Measurements from ENCODE around the gene SNTB2. TPM values are rescaled to one million over a fixed set of nuclear protein-coding genes. Genes with fewer than 3 reads are reported as not detected.

The SNTB2 gene
- total and polyA plus RNA-seq, 2 of the 13 experiments (the other 11 are each of a cell fraction or from before 2014, with no cell fraction given): 11.5 to 19.2 TPM

DNA sequence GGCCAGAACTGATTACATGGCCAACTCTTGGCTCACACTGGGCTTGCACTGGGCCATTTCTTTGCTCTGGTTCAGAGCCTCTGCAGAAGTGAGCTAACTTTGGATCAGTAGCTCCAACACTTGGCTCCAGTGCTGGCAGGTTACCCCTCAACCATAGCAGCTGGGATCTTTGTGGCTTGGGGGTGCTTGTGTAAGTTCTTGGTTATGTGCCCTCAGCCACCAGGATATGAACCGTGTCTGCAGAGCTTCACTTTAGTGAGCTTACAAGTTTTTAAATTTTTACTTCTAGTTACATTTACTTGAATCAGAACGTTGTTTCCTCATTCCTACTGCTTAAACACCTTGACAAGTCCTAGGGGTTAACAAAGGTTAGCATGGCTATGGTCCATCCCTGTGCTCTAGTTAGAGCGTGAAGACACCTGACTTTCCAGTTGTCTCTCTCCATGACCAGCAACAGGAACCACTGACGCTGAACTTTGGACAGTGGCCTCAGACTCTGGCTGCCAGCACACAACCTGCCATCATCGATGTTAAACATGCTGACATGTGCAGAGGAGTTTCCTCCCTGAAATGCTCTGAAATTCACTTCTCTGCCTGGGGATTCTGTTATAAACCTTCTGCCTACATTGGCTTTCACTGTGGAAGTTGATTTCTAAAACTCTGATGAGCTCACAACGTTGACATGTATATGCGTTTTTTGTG is 139.4 kb downstream of the SNTB2 start (continued):
- TF ChIP-seq, protein P1, sequence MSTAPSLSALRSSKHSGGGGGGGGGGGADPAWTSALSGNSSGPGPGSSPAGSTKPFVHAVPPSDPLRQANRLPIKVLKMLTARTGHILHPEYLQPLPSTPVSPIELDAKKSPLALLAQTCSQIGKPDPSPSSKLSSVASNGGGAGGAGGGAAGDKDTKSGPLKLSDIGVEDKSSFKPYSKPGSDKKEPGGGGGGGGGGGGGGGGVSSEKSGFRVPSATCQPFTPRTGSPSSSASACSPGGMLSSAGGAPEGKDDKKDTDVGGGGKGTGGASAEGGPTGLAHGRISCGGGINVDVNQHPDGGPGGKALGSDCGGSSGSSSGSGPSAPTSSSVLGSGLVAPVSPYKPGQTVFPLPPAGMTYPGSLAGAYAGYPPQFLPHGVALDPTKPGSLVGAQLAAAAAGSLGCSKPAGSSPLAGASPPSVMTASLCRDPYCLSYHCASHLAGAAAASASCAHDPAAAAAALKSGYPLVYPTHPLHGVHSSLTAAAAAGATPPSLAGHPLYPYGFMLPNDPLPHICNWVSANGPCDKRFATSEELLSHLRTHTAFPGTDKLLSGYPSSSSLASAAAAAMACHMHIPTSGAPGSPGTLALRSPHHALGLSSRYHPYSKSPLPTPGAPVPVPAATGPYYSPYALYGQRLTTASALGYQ (CRISPR knock-in tag; IDR thresholded peaks at IDR 0.05): no peak
- TF ChIP-seq, protein P2, sequence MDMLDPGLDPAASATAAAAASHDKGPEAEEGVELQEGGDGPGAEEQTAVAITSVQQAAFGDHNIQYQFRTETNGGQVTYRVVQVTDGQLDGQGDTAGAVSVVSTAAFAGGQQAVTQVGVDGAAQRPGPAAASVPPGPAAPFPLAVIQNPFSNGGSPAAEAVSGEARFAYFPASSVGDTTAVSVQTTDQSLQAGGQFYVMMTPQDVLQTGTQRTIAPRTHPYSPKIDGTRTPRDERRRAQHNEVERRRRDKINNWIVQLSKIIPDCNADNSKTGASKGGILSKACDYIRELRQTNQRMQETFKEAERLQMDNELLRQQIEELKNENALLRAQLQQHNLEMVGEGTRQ (IDR thresholded peaks at IDR 0.05; ENCODE audit: low read depth, low read length): no peak
- TF ChIP-seq, protein P2 (CRISPR knock-in tag; IDR thresholded peaks at IDR 0.05; ENCODE audit: borderline replicate concordance): no peak
- TF ChIP-seq MEIS1 (CRISPR knock-in tag; IDR thresholded peaks at IDR 0.05; ENCODE audit: borderline replicate concordance) (peak; percentile 52; the same call in 1 of the 2 replicates), ATAD3A (CRISPR knock-in tag; IDR thresholded peaks at IDR 0.05) (no peak), NCOA2 (CRISPR knock-in tag; IDR thresholded peaks at IDR 0.05) (no peak; the same call in 1 of the 2 replicates), MXD4 (CRISPR knock-in tag; IDR thresholded peaks at IDR 0.05) (peak; percentile 69; the same call in 1 of the 2 replicates), HOXA9 (CRISPR knock-in tag; IDR thresholded peaks at IDR 0.05; ENCODE audit: borderline replicate concordance) (no peak)
- TF ChIP-seq, protein P3, sequence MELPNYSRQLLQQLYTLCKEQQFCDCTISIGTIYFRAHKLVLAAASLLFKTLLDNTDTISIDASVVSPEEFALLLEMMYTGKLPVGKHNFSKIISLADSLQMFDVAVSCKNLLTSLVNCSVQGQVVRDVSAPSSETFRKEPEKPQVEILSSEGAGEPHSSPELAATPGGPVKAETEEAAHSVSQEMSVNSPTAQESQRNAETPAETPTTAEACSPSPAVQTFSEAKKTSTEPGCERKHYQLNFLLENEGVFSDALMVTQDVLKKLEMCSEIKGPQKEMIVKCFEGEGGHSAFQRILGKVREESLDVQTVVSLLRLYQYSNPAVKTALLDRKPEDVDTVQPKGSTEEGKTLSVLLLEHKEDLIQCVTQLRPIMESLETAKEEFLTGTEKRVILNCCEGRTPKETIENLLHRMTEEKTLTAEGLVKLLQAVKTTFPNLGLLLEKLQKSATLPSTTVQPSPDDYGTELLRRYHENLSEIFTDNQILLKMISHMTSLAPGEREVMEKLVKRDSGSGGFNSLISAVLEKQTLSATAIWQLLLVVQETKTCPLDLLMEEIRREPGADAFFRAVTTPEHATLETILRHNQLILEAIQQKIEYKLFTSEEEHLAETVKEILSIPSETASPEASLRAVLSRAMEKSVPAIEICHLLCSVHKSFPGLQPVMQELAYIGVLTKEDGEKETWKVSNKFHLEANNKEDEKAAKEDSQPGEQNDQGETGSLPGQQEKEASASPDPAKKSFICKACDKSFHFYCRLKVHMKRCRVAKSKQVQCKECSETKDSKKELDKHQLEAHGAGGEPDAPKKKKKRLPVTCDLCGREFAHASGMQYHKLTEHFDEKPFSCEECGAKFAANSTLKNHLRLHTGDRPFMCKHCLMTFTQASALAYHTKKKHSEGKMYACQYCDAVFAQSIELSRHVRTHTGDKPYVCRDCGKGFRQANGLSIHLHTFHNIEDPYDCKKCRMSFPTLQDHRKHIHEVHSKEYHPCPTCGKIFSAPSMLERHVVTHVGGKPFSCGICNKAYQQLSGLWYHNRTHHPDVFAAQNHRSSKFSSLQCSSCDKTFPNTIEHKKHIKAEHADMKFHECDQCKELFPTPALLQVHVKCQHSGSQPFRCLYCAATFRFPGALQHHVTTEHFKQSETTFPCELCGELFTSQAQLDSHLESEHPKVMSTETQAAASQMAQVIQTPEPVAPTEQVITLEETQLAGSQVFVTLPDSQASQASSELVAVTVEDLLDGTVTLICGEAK (IDR thresholded peaks at IDR 0.05): no peak
- TF ChIP-seq, protein P3 (CRISPR knock-in tag; IDR thresholded peaks at IDR 0.05): no peak
- TF ChIP-seq, protein P4, sequence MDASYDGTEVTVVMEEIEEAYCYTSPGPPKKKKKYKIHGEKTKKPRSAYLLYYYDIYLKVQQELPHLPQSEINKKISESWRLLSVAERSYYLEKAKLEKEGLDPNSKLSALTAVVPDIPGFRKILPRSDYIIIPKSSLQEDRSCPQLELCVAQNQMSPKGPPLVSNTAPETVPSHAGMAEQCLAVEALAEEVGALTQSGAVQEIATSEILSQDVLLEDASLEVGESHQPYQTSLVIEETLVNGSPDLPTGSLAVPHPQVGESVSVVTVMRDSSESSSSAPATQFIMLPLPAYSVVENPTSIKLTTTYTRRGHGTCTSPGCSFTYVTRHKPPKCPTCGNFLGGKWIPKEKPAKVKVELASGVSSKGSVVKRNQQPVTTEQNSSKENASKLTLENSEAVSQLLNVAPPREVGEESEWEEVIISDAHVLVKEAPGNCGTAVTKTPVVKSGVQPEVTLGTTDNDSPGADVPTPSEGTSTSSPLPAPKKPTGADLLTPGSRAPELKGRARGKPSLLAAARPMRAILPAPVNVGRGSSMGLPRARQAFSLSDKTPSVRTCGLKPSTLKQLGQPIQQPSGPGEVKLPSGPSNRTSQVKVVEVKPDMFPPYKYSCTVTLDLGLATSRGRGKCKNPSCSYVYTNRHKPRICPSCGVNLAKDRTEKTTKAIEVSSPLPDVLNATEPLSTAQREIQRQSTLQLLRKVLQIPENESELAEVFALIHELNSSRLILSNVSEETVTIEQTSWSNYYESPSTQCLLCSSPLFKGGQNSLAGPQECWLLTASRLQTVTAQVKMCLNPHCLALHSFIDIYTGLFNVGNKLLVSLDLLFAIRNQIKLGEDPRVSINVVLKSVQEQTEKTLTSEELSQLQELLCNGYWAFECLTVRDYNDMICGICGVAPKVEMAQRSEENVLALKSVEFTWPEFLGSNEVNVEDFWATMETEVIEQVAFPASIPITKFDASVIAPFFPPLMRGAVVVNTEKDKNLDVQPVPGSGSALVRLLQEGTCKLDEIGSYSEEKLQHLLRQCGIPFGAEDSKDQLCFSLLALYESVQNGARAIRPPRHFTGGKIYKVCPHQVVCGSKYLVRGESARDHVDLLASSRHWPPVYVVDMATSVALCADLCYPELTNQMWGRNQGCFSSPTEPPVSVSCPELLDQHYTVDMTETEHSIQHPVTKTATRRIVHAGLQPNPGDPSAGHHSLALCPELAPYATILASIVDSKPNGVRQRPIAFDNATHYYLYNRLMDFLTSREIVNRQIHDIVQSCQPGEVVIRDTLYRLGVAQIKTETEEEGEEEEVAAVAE (CRISPR knock-in tag; IDR thresholded peaks at IDR 0.05; ENCODE audit: borderline replicate concordance): no peak
